Stimulated activated CD4-positive, alpha-beta T cell treated with anti-CD3 and anti-CD28 coated beads, Interleukin-4, amount 100 ng/mL, for 48 hours (primary cell): Measurements from ENCODE around the gene WDPCP.
"Not testable (repeated sequence)": the region's sequence is repeated elsewhere in the genome, so short reads cannot be mapped to it uniquely, and the experiment has no call there.

ENCODE experiments used
- DNase-seq, 2 donors: peaks; one replicate each; pipeline ENCODE4 v3.0.0-alpha.2; 2020; ENCODE audit warnings: low read depth in 2 of 2

Gene WDPCP

GRCh38 chr2:63369146-63369545 is 219.1 kb downstream of the WDPCP start:
- DNase-seq, result no peak

- no peak for DNase-seq
Observed at GRCh38 chr2:63364866-63365265, 223.4 kb downstream of the WDPCP start.

DNA sequence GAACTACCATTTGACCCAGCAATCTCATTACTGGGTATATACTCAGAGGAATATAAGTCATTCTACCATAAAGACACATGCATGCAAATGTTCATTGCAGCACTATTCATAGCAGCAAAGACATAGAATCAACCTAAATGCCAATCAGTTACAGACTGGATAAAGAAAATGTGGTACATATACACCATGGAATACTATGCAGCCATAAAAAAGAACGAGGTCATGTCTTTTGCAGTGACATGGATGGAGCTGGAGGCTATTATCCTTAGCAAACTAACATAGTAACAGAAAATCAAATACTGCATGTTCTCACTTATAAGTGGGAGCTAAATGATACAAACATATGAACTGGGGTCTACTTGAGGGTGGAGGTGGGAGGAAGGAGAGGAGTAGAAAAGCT is 230.6 kb downstream of the WDPCP start:
- not testable (repeated sequence) for DNase-seq

GRCh38 chr2:63347361-63347760 is 240.9 kb downstream of the WDPCP start:
- DNase-seq, result no peak

GRCh38 chr2:63346411-63346810 is 241.9 kb downstream of the WDPCP start:
- DNase-seq, result no peak

DNA sequence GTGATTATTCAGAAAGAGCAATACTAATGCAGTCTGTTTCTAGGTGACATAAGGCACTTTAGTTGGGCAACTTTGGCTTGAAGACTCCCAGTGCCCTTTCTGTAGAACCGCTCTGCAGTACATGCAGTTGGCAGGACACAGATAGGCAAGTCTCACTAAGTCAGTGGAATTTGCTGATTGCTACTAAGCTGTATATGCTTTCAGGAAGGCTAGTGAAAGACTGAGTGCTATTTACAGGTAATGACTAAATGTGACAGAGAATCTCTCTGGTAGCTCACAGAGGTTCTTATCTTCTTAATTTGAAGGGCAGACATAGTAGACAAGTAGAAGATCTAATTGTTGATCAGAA is 243.0 kb downstream of the WDPCP start:
- no peak for DNase-seq

- DNase-seq, result no peak
Observed at GRCh38 chr2:63344575-63345284, 243.5 kb downstream of the WDPCP start.

- DNase-seq, result no peak
Observed at GRCh38 chr2:63343397-63344109, 244.7 kb downstream of the WDPCP start.

GRCh38 chr2:63340443-63340842 is 247.8 kb downstream of the WDPCP start:
- no peak for DNase-seq

- no peak for DNase-seq
Observed at GRCh38 chr2:63334910-63335309, 253.4 kb downstream of the WDPCP start.

DNA sequence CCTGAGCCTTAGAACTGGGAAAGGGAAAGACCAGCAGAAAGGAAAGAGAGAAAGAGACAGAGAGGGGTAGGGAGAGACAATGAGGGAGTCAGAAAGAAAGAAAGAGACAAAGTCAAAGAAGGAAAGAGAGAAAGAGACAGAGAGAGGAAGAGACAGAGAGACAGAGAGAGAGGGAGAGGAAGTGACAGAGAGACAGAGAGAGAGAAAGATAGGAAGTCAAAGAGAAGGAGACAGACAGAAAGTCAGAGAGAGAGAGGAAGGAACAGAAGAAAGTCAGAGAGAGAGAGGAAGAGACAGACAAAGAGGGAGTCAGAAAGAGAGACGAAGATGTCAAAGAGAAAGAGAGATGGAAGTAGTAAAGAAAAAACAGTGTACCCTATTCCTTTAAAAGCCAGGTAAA is 261.8 kb downstream of the WDPCP start:
- DNase-seq, result no peak

DNA sequence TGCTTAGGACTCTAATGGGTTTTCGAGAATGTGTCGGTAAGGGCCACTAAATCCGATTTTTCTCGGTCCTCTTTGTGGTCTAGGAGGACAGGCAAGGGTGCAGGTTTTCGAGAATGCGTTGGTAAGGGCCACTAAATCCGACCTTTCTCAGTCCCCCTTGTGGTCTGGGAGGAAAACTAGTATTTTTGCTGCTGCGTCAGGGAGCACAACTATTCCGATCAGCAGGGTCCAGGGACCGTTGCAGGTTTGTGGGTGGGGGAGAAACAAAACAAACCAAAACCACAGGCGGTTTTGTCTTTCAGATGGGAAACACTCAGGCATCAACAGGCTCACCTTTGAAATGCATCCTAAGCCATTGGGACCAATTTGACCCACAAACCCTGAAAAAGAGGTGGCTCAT is 264.6 kb downstream of the WDPCP start:
- DNase-seq, result not testable (repeated sequence)

DNA sequence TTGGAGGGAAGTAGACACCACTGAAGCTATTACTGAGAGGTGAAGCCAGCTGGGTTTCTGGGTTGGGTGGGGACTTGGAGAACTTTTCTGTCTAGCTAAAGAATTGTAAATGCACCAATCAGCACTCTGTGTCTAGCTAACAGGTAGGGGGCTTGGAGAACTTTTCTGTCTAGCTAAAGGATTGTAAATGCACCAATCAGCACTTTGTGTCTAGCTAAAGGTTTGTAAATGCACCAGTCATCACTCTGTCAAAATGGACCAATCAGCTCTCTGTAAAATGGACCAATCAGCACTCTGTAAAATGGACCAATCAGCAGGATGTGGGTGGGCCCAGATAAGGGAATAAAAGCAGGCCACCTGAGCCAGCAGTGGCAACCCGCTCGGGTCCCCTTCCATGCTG is 266.3 kb downstream of the WDPCP start:
- not testable (repeated sequence) for DNase-seq

DNA sequence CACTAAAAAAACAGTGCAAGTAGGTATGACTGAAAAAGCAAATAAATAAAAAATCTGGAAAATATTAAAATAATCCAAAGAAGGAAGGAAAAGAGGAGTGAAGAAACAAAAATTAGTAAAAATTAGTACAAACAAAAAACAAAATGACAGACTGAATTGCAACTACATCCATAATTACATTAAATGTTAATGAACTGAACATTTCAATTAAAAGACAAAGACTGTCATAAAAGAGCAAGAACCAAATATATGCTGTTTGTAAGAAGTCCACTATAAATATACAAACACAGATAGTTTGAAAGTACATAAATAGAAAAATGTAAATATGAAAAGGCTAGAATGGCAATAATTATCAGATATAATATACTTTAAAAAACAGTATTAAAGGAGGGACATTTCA is 267.6 kb downstream of the WDPCP start:
- DNase-seq, result no peak

- no peak for DNase-seq
Observed at GRCh38 chr2:63310614-63311013, 277.7 kb downstream of the WDPCP start.

GRCh38 chr2:63301481-63301880 is 286.8 kb downstream of the WDPCP start:
- no peak for DNase-seq

DNA sequence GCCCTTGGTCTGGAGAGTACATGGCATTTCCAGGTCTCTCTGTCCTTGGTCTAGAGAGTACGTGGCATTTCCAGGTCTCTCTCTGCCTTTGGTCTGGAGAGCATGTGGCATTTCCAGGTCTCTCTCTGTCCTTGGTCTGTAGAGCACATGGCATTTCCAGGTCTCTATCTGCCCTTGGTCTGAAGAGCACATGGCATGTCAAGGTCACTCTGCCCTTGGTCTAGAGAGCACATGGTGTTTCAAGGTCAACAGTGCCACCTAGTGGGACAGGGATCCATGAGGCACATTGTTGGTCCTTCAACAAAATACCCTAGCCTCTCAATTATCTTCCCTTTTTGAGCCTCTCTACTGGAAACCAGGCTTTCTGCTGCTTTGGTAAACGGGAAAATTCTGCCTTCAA is 287.4 kb downstream of the WDPCP start:
- no peak for DNase-seq

- DNase-seq, result no peak
Observed at GRCh38 chr2:63287956-63288355, 300.3 kb downstream of the WDPCP start.

GRCh38 chr2:63286520-63286919 is 301.8 kb downstream of the WDPCP start:
- not testable (repeated sequence) for DNase-seq

- DNase-seq, result no peak
Observed at GRCh38 chr2:63283273-63283672, 305.0 kb downstream of the WDPCP start.

DNA sequence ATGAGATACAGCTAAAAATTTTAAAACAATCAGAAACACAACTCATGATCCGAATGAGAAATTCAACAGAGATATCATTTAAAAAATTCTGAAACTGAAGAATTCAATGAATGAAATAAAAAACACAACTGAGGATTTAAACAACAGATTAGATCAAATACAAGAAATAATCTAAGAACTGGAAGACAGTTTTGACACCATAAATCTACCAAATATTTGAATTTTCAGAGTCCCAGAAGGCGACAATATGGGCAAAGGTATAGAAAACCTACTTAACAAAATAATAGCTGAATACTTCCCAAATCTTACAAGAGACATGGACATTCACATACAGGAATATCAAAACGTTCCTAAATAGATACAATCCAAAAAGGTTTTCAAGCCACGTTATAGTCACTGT is 315.7 kb downstream of the WDPCP start:
- no peak for DNase-seq

DNA sequence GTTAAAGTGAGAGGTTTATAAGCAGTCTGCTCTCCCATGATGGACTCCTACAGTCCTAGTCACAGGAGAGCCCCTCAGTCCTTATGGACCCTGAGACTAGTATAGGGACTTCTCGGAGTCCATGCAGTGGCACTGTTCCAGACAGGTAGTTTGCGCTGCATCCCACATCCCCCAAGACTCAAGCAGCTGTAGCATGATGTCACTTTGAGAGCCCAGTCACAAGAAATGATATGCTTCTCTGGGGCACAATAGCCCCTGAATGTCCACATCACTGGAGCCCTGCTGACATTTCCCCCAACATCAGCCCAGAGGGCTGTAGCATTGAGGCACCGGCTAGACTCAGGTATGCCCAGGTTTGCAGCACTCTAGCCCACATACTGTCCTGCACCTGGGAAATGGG is 317.6 kb downstream of the WDPCP start:
- DNase-seq, result no peak

- no peak for DNase-seq
Observed at GRCh38 chr2:63268946-63269345, 319.3 kb downstream of the WDPCP start.
